ENCODE data around the gene TMEM39B. TPM values are rescaled to one million over a fixed set of nuclear protein-coding genes. Genes with fewer than 3 reads are reported as not detected.
"Not testable (repeated sequence)": the region's sequence is repeated elsewhere in the genome, so short reads cannot be mapped to it uniquely, and the experiment has no call there.

The TMEM39B gene
- total RNA-seq, 3 donors from 2014 or later: 4.2 to 6.2 (median 4.8) TPM

- H3K36me3 ChIP-seq: no peaks in the 10 kb centered on the region
- H3K4me1 ChIP-seq: peaks cover 0 to 24% of the 10 kb centered on the region in 2 donors
- H3K9me3 ChIP-seq: no peaks in the 10 kb centered on the region
- no peak for DNase-seq (ENCODE audit: low spot score in 2 of 2)
- TF ChIP-seq CTCF (IDR thresholded peaks at IDR 0.05) (no peak), POLR2A (IDR thresholded peaks at IDR 0.05) (no peak), POLR2AphosphoS5 (IDR thresholded peaks at IDR 0.05) (no peak)
- H3K27ac ChIP-seq: no peak overlapping the region
- intact Hi-C loops (cut with DNase I; ENCODE audit: low total_unique reads): no loop called here
- no peaks in the 10 kb centered on the region for H3K27me3 ChIP-seq
- H3K4me3 ChIP-seq: no peak overlapping the region
These were observed 39.0 kb downstream of the TMEM39B start for GRCh38 chr1:32111789-32112188.

GRCh38 chr1:32112806-32113375 lies 40.2 kb downstream of the TMEM39B start:
- no peaks in the 10 kb centered on the region for H3K27me3 ChIP-seq
- no peak for DNase-seq (ENCODE audit: low spot score in 2 of 2)
- peaks cover 0 to 24% of the 10 kb centered on the region in 2 donors for H3K4me1 ChIP-seq
- no peak overlapping the region for H3K4me3 ChIP-seq
- TF ChIP-seq CTCF (IDR thresholded peaks at IDR 0.05): no peak
- TF ChIP-seq POLR2AphosphoS5 (IDR thresholded peaks at IDR 0.05): no peak
- no peak for TF ChIP-seq POLR2A (IDR thresholded peaks at IDR 0.05)
- intact Hi-C loops (cut with DNase I; ENCODE audit: low total_unique reads): no loop called here
- H3K27ac ChIP-seq: no peak overlapping the region
- no peaks in the 10 kb centered on the region for H3K9me3 ChIP-seq
- H3K36me3 ChIP-seq: no peaks in the 10 kb centered on the region

- DNase-seq (ENCODE audit: low spot score in 2 of 2); H3K36me3 ChIP-seq; H3K4me3 ChIP-seq; H3K27me3 ChIP-seq; H3K27ac ChIP-seq; intact Hi-C loops (cut with DNase I; ENCODE audit: low total_unique reads); H3K9me3 ChIP-seq: not testable (repeated sequence)
- peaks cover 0 to 24% of the 10 kb centered on the region in 2 donors for H3K4me1 ChIP-seq
These were observed 40.7 kb downstream of the TMEM39B start for GRCh38 chr1:32113436-32113835.

- DNase-seq (ENCODE audit: low spot score in 2 of 2): no peak
- peaks cover 0 to 24% of the 10 kb centered on the region in 2 donors for H3K4me1 ChIP-seq
- no peaks in the 10 kb centered on the region for H3K9me3 ChIP-seq
- no peak overlapping the region for H3K4me3 ChIP-seq
- H3K27ac ChIP-seq: no peak overlapping the region
- no peaks in the 10 kb centered on the region for H3K36me3 ChIP-seq
- TF ChIP-seq POLR2AphosphoS5 (IDR thresholded peaks at IDR 0.05): no peak
- no peak for TF ChIP-seq POLR2A (IDR thresholded peaks at IDR 0.05)
- no peak for TF ChIP-seq CTCF (IDR thresholded peaks at IDR 0.05)
- H3K27me3 ChIP-seq: no peaks in the 10 kb centered on the region
- intact Hi-C loops (cut with DNase I; ENCODE audit: low total_unique reads): no loop called here
These were observed 41.7 kb downstream of the TMEM39B start for GRCh38 chr1:32114420-32114819.

GRCh38 chr1:32115496-32115895 lies 42.8 kb downstream of the TMEM39B start:
- TF ChIP-seq POLR2AphosphoS5 (IDR thresholded peaks at IDR 0.05): no peak
- TF ChIP-seq CTCF (IDR thresholded peaks at IDR 0.05): no peak
- TF ChIP-seq POLR2A (IDR thresholded peaks at IDR 0.05): no peak
- no peaks in the 10 kb centered on the region for H3K36me3 ChIP-seq
- intact Hi-C loops (cut with DNase I; ENCODE audit: low total_unique reads): no loop called here
- DNase-seq (ENCODE audit: low spot score in 2 of 2): no peak
- H3K4me3 ChIP-seq: no peak overlapping the region
- H3K27ac ChIP-seq: no peak overlapping the region
- H3K4me1 ChIP-seq: peaks cover 0 to 18% of the 10 kb centered on the region in 2 donors
- H3K27me3 ChIP-seq: no peaks in the 10 kb centered on the region
- no peaks in the 10 kb centered on the region for H3K9me3 ChIP-seq

- H3K27me3 ChIP-seq: no peaks in the 10 kb centered on the region
- intact Hi-C loops (cut with DNase I; ENCODE audit: low total_unique reads): no loop called here
- H3K36me3 ChIP-seq: no peaks in the 10 kb centered on the region
- H3K9me3 ChIP-seq: no peaks in the 10 kb centered on the region
- TF ChIP-seq POLR2AphosphoS5 (IDR thresholded peaks at IDR 0.05) (no peak), POLR2A (IDR thresholded peaks at IDR 0.05) (no peak), CTCF (IDR thresholded peaks at IDR 0.05) (no peak)
- no peak for DNase-seq (ENCODE audit: low spot score in 2 of 2)
- no peak overlapping the region for H3K4me3 ChIP-seq
- no peak overlapping the region for H3K27ac ChIP-seq
- peaks cover 0 to 9% of the 10 kb centered on the region in 2 donors for H3K4me1 ChIP-seq
These were observed 43.8 kb downstream of the TMEM39B start for GRCh38 chr1:32116531-32116930.

All from breast epithelium (tissue), 4 donors.